ENCODE data around the gene THSD4.

Gene THSD4

DNA sequence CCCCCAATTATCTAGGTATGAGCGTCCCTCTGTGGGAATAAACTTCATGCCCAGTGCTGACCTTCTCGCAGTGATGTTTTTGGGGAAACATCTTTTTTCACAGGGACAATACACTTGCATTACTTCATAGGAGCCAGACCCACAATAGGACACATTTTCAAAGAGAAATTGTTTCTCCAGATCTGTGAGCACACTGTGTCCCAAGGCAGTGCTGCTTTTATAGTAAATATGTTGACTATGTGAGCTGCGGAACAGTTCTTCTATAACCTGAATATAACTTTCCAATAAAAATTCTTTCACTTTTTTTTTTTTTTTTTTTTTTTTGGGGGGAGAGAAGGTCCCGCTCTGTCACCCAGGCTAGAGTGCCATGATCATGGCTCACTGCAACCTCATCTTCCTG lies 17.4 kb upstream of the THSD4 start:
- no peaks in the 10 kb centered on the region for H3K27me3 ChIP-seq (ENCODE audit: control insufficient read depth, insufficient read depth, low read length)
- no peak overlapping the region for H3K4me3 ChIP-seq (ENCODE audit: low read depth, low read length)
- H3K9me3 ChIP-seq (ENCODE audit: control insufficient read depth, insufficient read depth, low read depth, low read length), result no peaks in the 10 kb centered on the region
- H3K9ac ChIP-seq (ENCODE audit: low read length), result no peak overlapping the region
- H3K4me1 ChIP-seq (ENCODE audit: control insufficient read depth, insufficient read depth, low read length), result no peaks in the 10 kb centered on the region
- H3K27ac ChIP-seq (ENCODE audit: low read depth, low read length), result no peak overlapping the region
- H3K36me3 ChIP-seq (ENCODE audit: control insufficient read depth, insufficient read depth, low read length), result no peaks in the 10 kb centered on the region

DNA sequence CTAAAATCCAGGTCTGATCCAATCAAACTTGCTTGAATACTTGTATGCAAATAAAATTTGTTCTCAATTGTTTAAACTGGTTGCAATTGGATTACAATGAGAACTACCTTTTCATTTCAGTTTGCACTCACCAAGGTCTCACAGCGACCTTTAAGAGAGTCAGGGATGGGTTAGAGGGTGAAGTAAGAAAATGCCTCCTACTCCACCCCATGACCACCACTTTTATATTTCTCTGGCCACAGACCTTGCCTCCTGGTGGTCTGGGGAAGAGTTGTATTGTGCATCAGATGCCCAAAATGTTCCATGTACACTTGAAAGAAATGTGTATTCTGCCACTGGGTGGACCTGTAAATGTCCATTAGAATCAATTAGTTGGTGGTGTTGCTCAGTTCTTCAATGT lies 16.4 kb upstream of the THSD4 start:
- H3K9me3 ChIP-seq (ENCODE audit: control insufficient read depth, insufficient read depth, low read depth, low read length), result no peaks in the 10 kb centered on the region

DNA sequence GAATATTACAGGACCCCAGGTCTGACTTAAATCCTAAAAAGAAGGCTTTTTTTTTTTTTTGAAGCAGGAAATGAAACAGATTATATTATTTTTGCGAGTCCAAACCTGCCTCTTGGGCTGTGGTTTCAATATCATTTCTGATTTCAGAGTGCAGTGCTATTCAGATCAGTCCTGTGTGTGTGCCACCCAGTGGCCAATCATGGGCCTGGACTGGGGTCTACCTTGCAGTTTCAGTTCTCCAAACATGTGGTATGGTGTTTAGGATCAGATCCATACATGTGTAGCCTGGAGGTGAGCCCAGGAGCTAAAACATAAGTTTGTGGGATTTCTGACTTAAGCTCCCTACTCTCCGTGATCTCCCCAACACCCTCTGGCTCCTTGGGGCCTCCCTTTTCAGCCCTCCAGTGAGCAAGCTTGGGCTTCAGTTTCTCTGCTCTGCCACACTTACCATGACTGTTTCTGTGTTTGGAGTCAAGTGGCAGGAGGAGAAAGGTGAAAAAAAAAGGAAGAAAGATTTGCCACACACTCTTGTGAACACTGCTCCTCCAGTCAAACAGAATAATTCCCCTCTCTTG lies 12.1 kb upstream of the THSD4 start:
- H3K4me1 ChIP-seq (ENCODE audit: control insufficient read depth, insufficient read depth, low read length), result peaks cover 3% of the 10 kb centered on the region; the same call in 1 of the 2 replicates
- H3K27me3 ChIP-seq (ENCODE audit: control insufficient read depth, insufficient read depth, low read length), result no peaks in the 10 kb centered on the region
- H3K4me3 ChIP-seq (ENCODE audit: low read depth, low read length), result no peak overlapping the region
- H3K9me3 ChIP-seq (ENCODE audit: control insufficient read depth, insufficient read depth, low read depth, low read length), result no peaks in the 10 kb centered on the region
- H3K36me3 ChIP-seq (ENCODE audit: control insufficient read depth, insufficient read depth, low read length), result no peaks in the 10 kb centered on the region
- H3K27ac ChIP-seq (ENCODE audit: low read depth, low read length), result no peak overlapping the region
- no peak overlapping the region for H3K9ac ChIP-seq (ENCODE audit: low read length)

More for the DNA sequence above, 16.4 kb upstream of the THSD4 start:
- H3K27me3 ChIP-seq (ENCODE audit: control insufficient read depth, insufficient read depth, low read length), result no peaks in the 10 kb centered on the region
- no peaks in the 10 kb centered on the region for H3K4me1 ChIP-seq (ENCODE audit: control insufficient read depth, insufficient read depth, low read length)
- H3K36me3 ChIP-seq (ENCODE audit: control insufficient read depth, insufficient read depth, low read length), result no peaks in the 10 kb centered on the region
- H3K4me3 ChIP-seq (ENCODE audit: low read depth, low read length), result no peak overlapping the region
- H3K9ac ChIP-seq (ENCODE audit: low read length), result no peak overlapping the region
- no peak overlapping the region for H3K27ac ChIP-seq (ENCODE audit: low read depth, low read length)

DNA sequence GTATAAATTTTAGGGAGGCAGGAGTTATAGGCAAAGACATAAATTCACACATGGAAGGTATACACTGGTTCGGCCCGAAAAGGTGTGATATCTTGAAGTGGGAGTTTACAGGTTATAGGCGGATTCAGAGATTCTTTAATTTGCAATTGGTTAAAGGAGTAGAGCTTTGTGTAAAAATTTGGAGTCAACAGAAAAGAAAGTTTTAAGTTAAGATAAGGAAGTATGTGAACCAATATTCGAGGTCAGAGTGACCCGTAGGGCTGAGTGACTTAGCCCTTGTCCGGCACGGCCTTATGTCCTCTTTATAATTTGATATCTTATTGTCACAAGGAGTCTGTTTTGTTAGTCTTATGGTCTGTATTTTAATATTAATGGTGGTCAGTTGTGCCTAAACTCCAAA lies 10.6 kb upstream of the THSD4 start:
- Histone ChIP-seq H3K9me3 (ENCODE audit: control insufficient read depth, insufficient read depth, low read depth, low read length) (no peaks in the 10 kb centered on the region), H3K4me3 (ENCODE audit: low read depth, low read length) (no peak overlapping the region), H3K27ac (ENCODE audit: low read depth, low read length) (no peak overlapping the region), H3K27me3 (ENCODE audit: control insufficient read depth, insufficient read depth, low read length) (no peaks in the 10 kb centered on the region), H3K4me1 (ENCODE audit: control insufficient read depth, insufficient read depth, low read length) (peaks cover 3% of the 10 kb centered on the region; the same call in 1 of the 2 replicates), H3K36me3 (ENCODE audit: control insufficient read depth, insufficient read depth, low read length) (no peaks in the 10 kb centered on the region), H3K9ac (ENCODE audit: low read length) (no peak overlapping the region)

DNA sequence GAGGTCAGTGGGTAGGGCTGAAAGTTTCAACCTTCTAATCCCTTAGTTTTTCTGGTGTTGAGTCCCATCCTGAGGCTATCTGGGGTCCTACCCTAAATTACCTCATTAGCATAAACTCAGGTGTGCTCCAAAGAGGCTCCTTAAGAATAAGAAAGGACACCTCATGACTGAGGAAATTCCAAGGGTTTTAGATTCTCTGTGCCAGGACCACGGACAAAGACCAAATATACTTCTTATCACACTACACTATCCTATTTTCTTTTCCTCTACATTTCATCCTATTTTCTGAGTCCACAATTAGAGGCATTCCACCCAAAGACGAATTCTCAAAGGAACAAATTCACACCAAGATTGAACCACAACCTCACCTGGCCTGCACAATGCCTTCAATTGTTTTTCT lies 9.8 kb upstream of the THSD4 start:
- Histone ChIP-seq H3K9me3 (ENCODE audit: control insufficient read depth, insufficient read depth, low read depth, low read length) (no peaks in the 10 kb centered on the region), H3K36me3 (ENCODE audit: control insufficient read depth, insufficient read depth, low read length) (no peaks in the 10 kb centered on the region), H3K27ac (ENCODE audit: low read depth, low read length) (no peak overlapping the region), H3K4me1 (ENCODE audit: control insufficient read depth, insufficient read depth, low read length) (peaks cover 3% of the 10 kb centered on the region; the same call in 1 of the 2 replicates), H3K4me3 (ENCODE audit: low read depth, low read length) (no peak overlapping the region), H3K9ac (ENCODE audit: low read length) (no peak overlapping the region), H3K27me3 (ENCODE audit: control insufficient read depth, insufficient read depth, low read length) (no peaks in the 10 kb centered on the region)

DNA sequence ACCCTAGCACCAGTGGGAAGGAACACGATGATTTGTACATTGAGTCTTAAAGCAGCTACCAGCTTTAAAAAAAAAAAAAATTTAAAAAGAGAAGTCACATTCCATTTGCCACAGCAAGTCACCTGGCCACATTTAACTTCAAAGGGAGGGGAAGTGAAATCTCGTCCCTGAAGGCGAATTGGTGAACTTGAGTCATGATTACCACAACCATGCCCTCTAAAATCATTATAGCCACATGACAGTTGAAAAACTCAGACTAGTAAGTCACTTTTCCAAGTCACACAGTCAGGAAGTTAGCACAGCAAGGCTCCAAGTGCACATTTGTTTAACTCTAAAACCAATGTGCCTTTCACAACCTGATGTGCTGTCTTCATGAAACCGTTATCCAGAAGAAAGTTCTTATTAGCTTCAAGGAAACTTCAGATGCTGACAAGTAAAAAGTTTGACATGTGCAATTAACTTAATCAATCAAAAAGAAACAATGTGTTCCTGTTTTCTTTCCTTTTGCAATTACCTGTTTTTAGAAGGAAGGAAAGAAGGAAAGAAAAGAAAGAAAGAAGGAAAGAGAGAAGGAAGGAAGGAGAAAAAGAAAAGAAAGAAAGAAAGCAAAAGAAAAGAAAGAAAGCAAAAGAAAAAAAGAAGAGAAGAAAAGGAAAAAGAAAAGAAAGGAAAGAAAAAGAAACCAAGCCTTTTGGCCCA lies 8.3 kb upstream of the THSD4 start:
- Histone ChIP-seq H3K36me3 (ENCODE audit: control insufficient read depth, insufficient read depth, low read length) (no peaks in the 10 kb centered on the region), H3K27ac (ENCODE audit: low read depth, low read length) (no peak overlapping the region), H3K27me3 (ENCODE audit: control insufficient read depth, insufficient read depth, low read length) (no peaks in the 10 kb centered on the region), H3K9ac (ENCODE audit: low read length) (no peak overlapping the region), H3K4me1 (ENCODE audit: control insufficient read depth, insufficient read depth, low read length) (peaks cover 7% of the 10 kb centered on the region), H3K4me3 (ENCODE audit: low read depth, low read length) (no peak overlapping the region), H3K9me3 (ENCODE audit: control insufficient read depth, insufficient read depth, low read depth, low read length) (no peaks in the 10 kb centered on the region)

DNA sequence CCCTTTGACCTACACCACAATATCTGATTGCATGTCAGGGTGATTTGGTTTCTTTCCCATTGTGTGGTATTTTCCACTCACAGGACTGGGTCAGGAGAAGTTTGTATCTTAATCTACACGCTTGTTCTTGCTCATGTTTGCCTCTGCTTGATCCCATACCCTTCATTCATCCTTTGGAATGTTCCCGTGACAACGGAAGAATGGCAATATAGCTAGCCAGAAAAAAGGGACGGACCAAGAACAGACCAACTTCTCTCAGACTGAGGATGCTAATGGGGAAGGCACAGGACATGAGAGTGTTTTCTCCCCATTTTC lies 7.8 kb upstream of the THSD4 start:
- H3K36me3 ChIP-seq (ENCODE audit: control insufficient read depth, insufficient read depth, low read length), result no peaks in the 10 kb centered on the region
- H3K9ac ChIP-seq (ENCODE audit: low read length), result no peak overlapping the region
- peaks cover 7% of the 10 kb centered on the region for H3K4me1 ChIP-seq (ENCODE audit: control insufficient read depth, insufficient read depth, low read length)
- no peaks in the 10 kb centered on the region for H3K27me3 ChIP-seq (ENCODE audit: control insufficient read depth, insufficient read depth, low read length)
- H3K27ac ChIP-seq (ENCODE audit: low read depth, low read length), result no peak overlapping the region
- no peaks in the 10 kb centered on the region for H3K9me3 ChIP-seq (ENCODE audit: control insufficient read depth, insufficient read depth, low read depth, low read length)
- no peak overlapping the region for H3K4me3 ChIP-seq (ENCODE audit: low read depth, low read length)

DNA sequence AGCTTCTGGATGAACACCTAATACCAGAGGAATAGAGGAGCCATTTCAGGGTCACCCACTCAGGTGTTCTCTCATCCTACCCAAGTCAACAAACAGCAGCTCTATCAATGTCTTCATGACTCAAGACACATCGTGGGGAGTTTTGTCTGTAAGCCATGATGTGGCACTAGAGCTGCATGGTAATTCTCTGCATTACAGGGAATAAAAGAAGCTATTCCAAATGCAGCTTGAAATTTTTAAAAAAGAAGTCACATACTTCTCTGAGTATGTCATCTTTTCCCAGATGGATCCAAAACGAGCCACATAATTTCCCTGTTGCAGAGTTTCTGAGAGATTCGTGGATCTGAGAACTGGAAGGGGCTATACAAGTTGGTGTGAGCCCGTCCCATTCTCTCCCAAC lies 6.1 kb upstream of the THSD4 start:
- no peak overlapping the region for H3K27ac ChIP-seq (ENCODE audit: low read depth, low read length)

DNA sequence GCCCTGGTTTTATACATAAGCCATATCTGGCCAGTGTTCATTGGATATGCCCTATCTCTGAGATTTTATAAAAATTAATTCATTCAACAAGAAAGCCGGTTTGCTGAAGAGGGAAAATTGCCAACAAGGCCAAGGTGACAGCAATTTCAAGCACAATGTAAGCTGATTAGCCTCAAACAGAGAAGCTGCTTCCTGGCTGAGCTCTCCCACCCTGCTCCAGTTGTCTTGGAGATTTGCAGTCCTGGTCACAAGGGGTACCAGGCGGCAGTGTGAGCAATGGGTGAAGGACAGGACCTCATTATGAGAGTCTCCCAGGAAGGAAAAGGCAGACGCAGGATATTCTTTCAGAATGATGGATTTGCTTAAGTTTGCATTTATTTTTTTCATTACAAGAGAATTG lies 5.4 kb upstream of the THSD4 start:
- H3K4me1 ChIP-seq (ENCODE audit: control insufficient read depth, insufficient read depth, low read length), result peaks cover 16% of the 10 kb centered on the region
- H3K27me3 ChIP-seq (ENCODE audit: control insufficient read depth, insufficient read depth, low read length), result no peaks in the 10 kb centered on the region
- no peak overlapping the region for H3K9ac ChIP-seq (ENCODE audit: low read length)
- H3K4me3 ChIP-seq (ENCODE audit: low read depth, low read length), result no peak overlapping the region
- no peaks in the 10 kb centered on the region for H3K36me3 ChIP-seq (ENCODE audit: control insufficient read depth, insufficient read depth, low read length)
- H3K27ac ChIP-seq (ENCODE audit: low read depth, low read length), result no peak overlapping the region
- H3K9me3 ChIP-seq (ENCODE audit: control insufficient read depth, insufficient read depth, low read depth, low read length), result no peaks in the 10 kb centered on the region

More for the DNA sequence above, 6.1 kb upstream of the THSD4 start:
- Histone ChIP-seq H3K4me1 (ENCODE audit: control insufficient read depth, insufficient read depth, low read length) (peaks cover 8% of the 10 kb centered on the region), H3K36me3 (ENCODE audit: control insufficient read depth, insufficient read depth, low read length) (no peaks in the 10 kb centered on the region), H3K27me3 (ENCODE audit: control insufficient read depth, insufficient read depth, low read length) (no peaks in the 10 kb centered on the region), H3K9me3 (ENCODE audit: control insufficient read depth, insufficient read depth, low read depth, low read length) (no peaks in the 10 kb centered on the region), H3K9ac (ENCODE audit: low read length) (no peak overlapping the region), H3K4me3 (ENCODE audit: low read depth, low read length) (no peak overlapping the region)

DNA sequence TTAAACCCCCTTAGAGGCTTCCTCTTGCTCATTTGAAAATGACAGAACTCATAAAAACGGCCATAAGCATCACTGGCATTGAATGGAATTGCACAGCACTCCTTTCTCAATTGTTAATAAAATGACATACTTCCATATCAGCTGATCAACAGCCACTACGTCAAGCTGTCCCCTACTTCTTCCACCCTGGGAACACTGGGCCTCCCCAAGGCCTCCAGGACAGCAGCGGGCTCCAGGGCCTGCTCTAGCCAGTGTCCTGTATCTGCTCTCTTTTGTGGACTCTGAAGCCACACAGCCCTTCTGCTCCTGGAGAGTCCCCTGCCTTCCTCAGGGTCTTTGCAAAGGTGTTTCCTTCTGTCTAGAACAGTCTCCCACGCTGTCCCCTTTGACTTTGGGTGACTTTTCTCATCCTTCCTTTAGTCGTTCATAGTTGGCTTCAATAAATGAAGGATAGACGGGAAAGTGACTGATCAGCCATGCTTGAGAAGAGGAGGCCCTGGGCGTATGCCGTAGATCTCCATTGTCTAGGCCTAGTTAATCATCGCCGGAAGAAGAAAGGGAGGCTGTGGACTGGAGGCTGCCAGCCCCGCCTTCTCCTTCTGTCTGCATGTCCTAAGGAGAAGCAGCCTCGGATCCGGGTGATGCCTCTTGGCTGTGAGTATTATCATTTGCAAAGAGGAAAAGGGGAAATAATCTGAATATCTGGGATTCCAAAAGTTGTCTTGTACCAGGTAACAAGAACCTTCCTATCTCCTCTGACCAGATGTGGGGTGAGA lies 4.7 kb upstream of the THSD4 start:
- Histone ChIP-seq H3K27me3 (ENCODE audit: control insufficient read depth, insufficient read depth, low read length) (no peaks in the 10 kb centered on the region), H3K27ac (ENCODE audit: low read depth, low read length) (no peak overlapping the region), H3K4me1 (ENCODE audit: control insufficient read depth, insufficient read depth, low read length) (peaks cover 16% of the 10 kb centered on the region), H3K9ac (ENCODE audit: low read length) (no peak overlapping the region), H3K9me3 (ENCODE audit: control insufficient read depth, insufficient read depth, low read depth, low read length) (no peaks in the 10 kb centered on the region), H3K4me3 (ENCODE audit: low read depth, low read length) (no peak overlapping the region), H3K36me3 (ENCODE audit: control insufficient read depth, insufficient read depth, low read length) (no peaks in the 10 kb centered on the region)

DNA sequence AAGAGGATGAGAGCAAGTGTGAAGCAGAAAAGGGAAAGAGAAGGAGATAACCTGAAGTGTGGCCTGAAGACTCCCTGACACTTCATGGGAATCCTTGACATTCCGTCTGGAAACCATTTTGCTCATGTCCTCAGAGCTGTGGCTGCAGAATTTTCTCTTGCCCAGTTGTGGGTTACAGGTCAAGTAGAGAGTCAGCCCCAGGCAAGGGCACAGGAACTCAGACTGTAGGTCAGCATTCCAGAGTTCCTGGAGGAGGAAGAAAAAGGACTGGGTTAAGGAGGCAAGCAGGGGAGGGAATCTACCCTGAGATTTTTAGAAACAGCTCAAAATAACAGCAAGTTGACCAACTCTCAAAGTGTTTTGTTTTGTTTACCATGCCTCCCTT lies 4.1 kb upstream of the THSD4 start:
- H3K4me1 ChIP-seq (ENCODE audit: control insufficient read depth, insufficient read depth, low read length), result peaks cover 16% of the 10 kb centered on the region
- no peaks in the 10 kb centered on the region for H3K9me3 ChIP-seq (ENCODE audit: control insufficient read depth, insufficient read depth, low read depth, low read length)
- H3K27me3 ChIP-seq (ENCODE audit: control insufficient read depth, insufficient read depth, low read length), result peaks cover 4% of the 10 kb centered on the region
- no peak overlapping the region for H3K4me3 ChIP-seq (ENCODE audit: low read depth, low read length)
- no peak overlapping the region for H3K27ac ChIP-seq (ENCODE audit: low read depth, low read length)
- no peak overlapping the region for H3K9ac ChIP-seq (ENCODE audit: low read length)
- H3K36me3 ChIP-seq (ENCODE audit: control insufficient read depth, insufficient read depth, low read length), result no peaks in the 10 kb centered on the region

Measured in HUES6 (cell line).